Effector memory CD4-positive, alpha-beta T cell (primary cell): ENCODE data around the gene DPF3.
A peak's percentile ranks its signal among the peaks of the same experiment; 100 is the strongest.

ENCODE experiments used
- DNase-seq, 3 donors: peaks; one replicate each; pipeline ENCODE4 v3.0.0-alpha.2; 2020
- H3K27ac ChIP-seq: 2 replicates; pipeline ENCODE4 v1.7.0; 2013; ENCODE audit warnings: mild to moderate bottlenecking, low read length, moderate library complexity; ENCODE audit not compliant: insufficient read depth, poor library complexity, severe bottlenecking
- H3K27me3 ChIP-seq: replicated peaks from 2 replicates; pipeline ENCODE4 v1.7.0; 2013; ENCODE audit warnings: mild to moderate bottlenecking, low read length; ENCODE audit not compliant: insufficient read depth, control insufficient read depth, poor library complexity, severe bottlenecking
- H3K36me3 ChIP-seq: 2 replicates; pipeline ENCODE4 v1.7.0; 2013; ENCODE audit warnings: mild to moderate bottlenecking, low read length, moderate library complexity; ENCODE audit not compliant: control insufficient read depth, insufficient read depth
- H3K4me1 ChIP-seq: 2 replicates; pipeline ENCODE4 v1.7.0; 2013; ENCODE audit warnings: low read length, mild to moderate bottlenecking; ENCODE audit not compliant: control insufficient read depth, insufficient read depth, poor library complexity, severe bottlenecking
- H3K4me3 ChIP-seq: 2 replicates; pipeline ENCODE4 v1.7.0; 2013; ENCODE audit warnings: low read length, low read depth, mild to moderate bottlenecking; ENCODE audit not compliant: insufficient read depth, poor library complexity, severe bottlenecking
- H3K9me3 ChIP-seq: 2 replicates; pipeline ENCODE4 v1.7.0; 2013; ENCODE audit warnings: mild to moderate bottlenecking, low read length, moderate library complexity; ENCODE audit not compliant: control insufficient read depth

The DPF3 gene

DNA sequence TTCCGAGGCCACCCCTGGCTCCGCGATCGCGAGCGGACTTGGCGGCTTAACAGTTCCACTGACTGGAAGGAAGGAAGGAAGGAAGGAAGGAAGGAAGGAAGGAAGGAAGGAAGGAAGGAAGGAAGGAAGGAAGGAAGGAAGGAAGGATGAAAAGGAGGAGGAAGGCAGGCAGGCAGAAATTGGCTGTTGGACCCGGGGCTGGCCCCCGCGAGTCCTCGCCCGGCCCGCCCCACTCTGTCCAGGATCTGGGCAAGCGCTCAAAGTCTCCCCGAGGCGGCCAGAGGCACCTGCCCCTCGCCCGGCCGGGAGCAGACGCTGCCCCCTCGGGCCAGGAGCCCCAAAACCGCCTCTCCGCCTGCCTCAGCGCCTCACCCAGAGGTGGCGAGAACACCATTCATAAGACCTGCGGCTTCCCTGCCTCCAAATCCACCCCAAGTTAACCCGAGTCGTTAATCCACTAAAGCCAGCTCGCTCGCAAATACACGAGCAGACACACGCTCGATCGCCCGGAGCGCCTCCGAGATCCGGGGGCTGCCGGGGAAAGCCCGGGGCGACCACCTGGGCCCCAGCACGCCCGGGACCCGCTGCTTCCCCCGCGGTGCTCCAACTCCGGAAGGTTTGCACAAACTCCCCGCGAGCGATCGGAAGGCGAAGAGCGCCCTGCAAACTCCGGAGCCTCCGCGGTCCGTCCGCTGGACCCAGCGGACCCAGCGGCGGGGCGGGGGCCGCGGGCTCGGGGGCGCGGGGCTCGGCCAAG lies 844 bp downstream of the DPF3 start:
- Histone ChIP-seq H3K4me3 (peak overlapping the region; percentile 91), H3K4me1 (peaks cover 10% of the 10 kb centered on the region), H3K9me3 (no peaks in the 10 kb centered on the region), H3K27me3 (peaks cover 18% of the 10 kb centered on the region), H3K27ac (no peak overlapping the region), H3K36me3 (no peaks in the 10 kb centered on the region)
- no peak for DNase-seq

- Histone ChIP-seq H3K27ac (no peak overlapping the region), H3K36me3 (no peaks in the 10 kb centered on the region), H3K4me1 (peaks cover 10% of the 10 kb centered on the region), H3K4me3 (peak overlapping the region; percentile 91), H3K9me3 (no peaks in the 10 kb centered on the region), H3K27me3 (peaks cover 18% of the 10 kb centered on the region)
- DNase-seq: peak in 1 of 3 donors; percentile 4
Observed at GRCh38 chr14:72892103-72892878, 1.6 kb downstream of the DPF3 start.

DNA sequence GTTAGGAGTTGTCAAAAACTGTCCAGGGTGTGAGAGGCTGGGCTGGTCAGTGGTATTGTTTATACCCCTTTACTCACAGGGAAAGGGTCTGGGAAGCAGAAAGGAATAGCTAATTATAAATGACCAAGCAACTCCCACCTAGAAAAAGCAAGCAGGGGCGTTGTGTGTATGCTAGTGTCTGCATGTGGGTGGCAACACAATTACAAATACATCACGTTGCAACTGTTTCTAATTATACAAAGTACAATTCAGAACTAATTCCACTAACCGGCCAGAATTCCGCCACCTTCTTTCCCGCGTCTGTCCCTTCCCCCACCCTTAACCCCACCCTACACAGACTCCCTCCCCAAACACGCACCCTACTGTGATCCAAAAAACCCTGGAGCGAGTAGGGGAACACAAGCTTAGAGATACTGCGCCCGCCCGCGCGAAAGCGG lies 2.2 kb downstream of the DPF3 start:
- H3K4me3 ChIP-seq: peak overlapping the region; percentile 91
- DNase-seq: no peak
- H3K9me3 ChIP-seq: no peaks in the 10 kb centered on the region
- H3K27me3 ChIP-seq: peaks cover 18% of the 10 kb centered on the region
- peaks cover 10% of the 10 kb centered on the region for H3K4me1 ChIP-seq
- H3K27ac ChIP-seq: no peak overlapping the region
- no peaks in the 10 kb centered on the region for H3K36me3 ChIP-seq

GRCh38 chr14:72889366-72889765 lies 4.5 kb downstream of the DPF3 start:
- H3K4me3 ChIP-seq: no peak overlapping the region
- no peaks in the 10 kb centered on the region for H3K36me3 ChIP-seq
- no peak overlapping the region for H3K27ac ChIP-seq
- peaks cover 8% of the 10 kb centered on the region for H3K27me3 ChIP-seq
- peaks cover 10% of the 10 kb centered on the region for H3K4me1 ChIP-seq
- no peaks in the 10 kb centered on the region for H3K9me3 ChIP-seq
- no peak for DNase-seq

DNA sequence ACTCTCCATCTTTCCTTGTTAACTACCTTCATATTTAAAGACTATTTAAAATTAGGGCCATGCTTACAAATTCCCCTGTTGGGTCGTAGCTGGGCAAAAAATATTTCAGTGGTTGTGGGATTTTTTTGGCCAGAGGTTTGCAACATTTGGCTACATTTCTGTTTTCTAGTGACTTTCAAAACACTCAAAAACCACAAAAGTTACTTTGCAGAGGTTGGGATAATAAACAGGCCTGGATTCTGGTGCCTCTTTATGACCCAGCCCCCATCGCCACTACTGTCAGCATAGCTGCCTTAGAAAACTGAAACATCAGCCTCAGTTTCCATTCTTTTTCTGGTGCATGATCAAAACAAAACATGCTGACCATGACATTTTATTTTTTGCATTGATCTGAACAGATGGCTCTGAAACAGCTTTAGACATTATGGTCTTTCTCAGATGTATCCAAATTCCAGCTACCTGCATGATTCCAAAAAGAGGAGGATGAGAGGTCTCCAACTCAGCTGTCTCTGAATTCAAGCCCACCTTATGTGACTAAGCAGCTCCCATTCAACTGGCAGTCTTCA lies 5.2 kb downstream of the DPF3 start:
- Histone ChIP-seq H3K27ac (no peak overlapping the region), H3K4me1 (peaks cover 10% of the 10 kb centered on the region), H3K27me3 (peaks cover 8% of the 10 kb centered on the region), H3K9me3 (no peaks in the 10 kb centered on the region), H3K4me3 (no peak overlapping the region), H3K36me3 (no peaks in the 10 kb centered on the region)
- DNase-seq: no peak

GRCh38 chr14:72888192-72888591 lies 5.7 kb downstream of the DPF3 start:
- Histone ChIP-seq H3K27ac (no peak overlapping the region), H3K9me3 (no peaks in the 10 kb centered on the region), H3K4me3 (no peak overlapping the region), H3K36me3 (no peaks in the 10 kb centered on the region), H3K27me3 (peaks cover 8% of the 10 kb centered on the region), H3K4me1 (peaks cover 10% of the 10 kb centered on the region)
- no peak for DNase-seq

GRCh38 chr14:72887514-72887913 lies 6.4 kb downstream of the DPF3 start:
- no peak overlapping the region for H3K4me3 ChIP-seq
- no peaks in the 10 kb centered on the region for H3K36me3 ChIP-seq
- no peak for DNase-seq
- no peak overlapping the region for H3K27ac ChIP-seq
- peaks cover 3% of the 10 kb centered on the region for H3K4me1 ChIP-seq
- H3K27me3 ChIP-seq: peaks cover 8% of the 10 kb centered on the region
- H3K9me3 ChIP-seq: no peaks in the 10 kb centered on the region

DNA sequence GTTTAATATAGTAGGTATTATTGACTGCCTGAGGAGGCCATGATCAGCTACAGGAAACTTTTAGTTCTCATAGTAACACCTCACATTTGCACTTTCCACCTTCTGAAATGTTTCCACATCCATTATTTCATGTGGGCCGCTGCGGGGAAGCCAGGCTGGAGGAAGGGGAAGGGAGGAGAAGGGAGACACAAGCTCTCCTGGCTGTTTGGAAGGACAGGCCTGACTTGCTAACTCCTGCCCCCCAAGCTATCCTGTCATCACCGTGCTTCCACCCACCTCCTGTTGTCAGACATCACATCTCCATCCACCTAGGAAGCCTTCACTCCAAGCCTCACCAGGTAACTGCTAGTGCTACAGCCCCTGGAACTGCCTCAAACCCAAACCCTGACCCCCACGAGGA lies 9.5 kb downstream of the DPF3 start:
- Histone ChIP-seq H3K4me1 (no peaks in the 10 kb centered on the region), H3K27me3 (no peaks in the 10 kb centered on the region), H3K9me3 (no peaks in the 10 kb centered on the region), H3K4me3 (no peak overlapping the region), H3K27ac (no peak overlapping the region), H3K36me3 (no peaks in the 10 kb centered on the region)
- no peak for DNase-seq

- Histone ChIP-seq H3K4me3 (no peak overlapping the region), H3K27ac (no peak overlapping the region), H3K4me1 (no peaks in the 10 kb centered on the region), H3K36me3 (no peaks in the 10 kb centered on the region), H3K9me3 (no peaks in the 10 kb centered on the region), H3K27me3 (no peaks in the 10 kb centered on the region)
- DNase-seq: no peak
Observed at GRCh38 chr14:72883961-72884360, 9.9 kb downstream of the DPF3 start.

DNA sequence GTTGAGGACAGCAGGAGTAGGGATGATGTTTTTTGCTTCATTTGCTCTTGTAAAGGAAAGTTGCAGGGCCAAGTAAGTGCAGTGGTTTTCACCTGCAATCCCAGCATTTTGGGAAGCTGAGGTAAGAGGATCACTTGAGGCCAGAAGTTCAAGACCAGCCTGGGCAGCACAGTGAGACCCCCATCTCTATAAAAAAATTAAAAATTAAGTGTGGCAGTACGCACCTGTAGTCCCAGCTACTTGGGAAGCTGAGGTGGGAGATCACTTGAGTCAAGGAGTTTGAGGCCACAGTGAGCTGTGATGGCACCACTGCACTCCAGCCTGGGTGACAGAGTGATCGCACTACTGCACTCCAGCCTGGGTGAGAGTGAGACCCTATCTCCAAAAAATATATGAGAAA lies 10.8 kb downstream of the DPF3 start:
- H3K4me1 ChIP-seq: no peaks in the 10 kb centered on the region
- no peaks in the 10 kb centered on the region for H3K36me3 ChIP-seq
- H3K27me3 ChIP-seq: no peaks in the 10 kb centered on the region
- no peak for DNase-seq
- no peak overlapping the region for H3K4me3 ChIP-seq
- H3K9me3 ChIP-seq: no peaks in the 10 kb centered on the region
- H3K27ac ChIP-seq: no peak overlapping the region
